ENCODE data around the gene PRRC2A. TPM values are rescaled to one million over a fixed set of nuclear protein-coding genes. Genes with fewer than 3 reads are reported as not detected.
A peak's percentile ranks its signal among the peaks of the same experiment; 100 is the strongest.

Gene PRRC2A
- total RNA-seq, 2 experiments from 2014 or later: 246 to 257 TPM

DNA sequence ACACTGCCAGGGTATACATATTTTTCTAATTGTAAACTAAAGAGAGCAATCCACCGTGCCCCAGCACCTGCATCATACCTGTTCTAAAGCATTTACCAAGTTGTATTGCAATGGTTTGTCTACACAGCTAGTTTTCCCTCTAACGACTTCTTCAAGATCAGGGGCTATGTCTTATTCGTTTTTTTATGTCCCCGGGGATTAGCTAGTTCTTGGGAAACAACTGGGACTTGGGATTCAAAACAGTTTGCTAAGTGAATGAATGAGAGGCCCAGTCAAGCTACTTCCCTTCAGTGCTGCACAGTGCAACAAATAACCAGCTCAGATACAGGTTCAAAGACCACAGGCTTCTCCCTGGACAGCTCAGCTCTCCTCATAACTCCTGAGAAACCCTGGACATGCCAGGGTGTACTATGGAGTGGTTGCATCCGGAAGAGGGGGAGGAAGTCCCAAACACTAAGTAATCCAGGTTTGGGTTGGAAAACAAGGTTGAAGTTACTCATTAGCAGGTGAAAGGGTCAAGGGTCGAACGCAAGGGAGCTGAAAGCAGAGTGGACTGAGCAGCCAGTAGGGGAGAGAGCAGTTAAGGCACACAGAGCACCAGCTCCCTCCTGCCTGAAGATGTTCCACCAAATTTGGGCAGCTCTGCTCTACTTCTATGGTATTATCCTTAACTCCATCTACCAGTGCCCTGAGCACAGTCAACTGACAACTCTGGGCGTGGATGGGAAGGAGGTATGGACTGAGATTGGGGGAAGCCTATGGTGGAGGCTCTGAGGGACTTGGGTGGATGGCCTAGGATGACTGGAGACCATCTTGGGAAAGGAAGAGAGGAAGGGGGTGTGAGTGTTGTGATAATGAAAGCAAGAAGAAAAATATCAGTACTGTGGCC, 35.1 kb downstream of the PRRC2A start, which contains the start of gene APOM:
Gene APOM (plus strand): TSS at position 546 of the 889 bp plus-strand sequence. CDS start 73 bp downstream, at position 619.
- no peaks in the 10 kb centered on the region for H3K27me3 Mint-ChIP-seq
- intact Hi-C loops (cut with micrococcal nuclease): no loop called here
- no peak for DNase-seq
- no peak within 1 kb of the TSS for H3K4me3 Mint-ChIP-seq
- ChIA-PET CTCF (interaction anchor here (1.2 to 1.4 kb wide), 2 partner anchors 74 to 110 kb away, joined by 3 to 4 read pairs; partner anchors contain the start of genes ATP6V1G2 and LTB), POLR2A (interaction anchor here (6.1 kb wide), 1 partner anchor 7 kb away, joined by 92 read pairs; the partner anchor contains the start of genes C6orf47, CSNK2B and GPANK1)
- peaks cover 41% of the 10 kb centered on the region for H3K36me3 Mint-ChIP-seq
- no peaks in the 10 kb centered on the region for H3K9me3 Mint-ChIP-seq
- H3K27ac Mint-ChIP-seq: peak within 1 kb of the TSS; percentile 39
- H3K4me1 Mint-ChIP-seq (ENCODE audit: low read depth): peaks cover 59% of the 10 kb centered on the region

DNA sequence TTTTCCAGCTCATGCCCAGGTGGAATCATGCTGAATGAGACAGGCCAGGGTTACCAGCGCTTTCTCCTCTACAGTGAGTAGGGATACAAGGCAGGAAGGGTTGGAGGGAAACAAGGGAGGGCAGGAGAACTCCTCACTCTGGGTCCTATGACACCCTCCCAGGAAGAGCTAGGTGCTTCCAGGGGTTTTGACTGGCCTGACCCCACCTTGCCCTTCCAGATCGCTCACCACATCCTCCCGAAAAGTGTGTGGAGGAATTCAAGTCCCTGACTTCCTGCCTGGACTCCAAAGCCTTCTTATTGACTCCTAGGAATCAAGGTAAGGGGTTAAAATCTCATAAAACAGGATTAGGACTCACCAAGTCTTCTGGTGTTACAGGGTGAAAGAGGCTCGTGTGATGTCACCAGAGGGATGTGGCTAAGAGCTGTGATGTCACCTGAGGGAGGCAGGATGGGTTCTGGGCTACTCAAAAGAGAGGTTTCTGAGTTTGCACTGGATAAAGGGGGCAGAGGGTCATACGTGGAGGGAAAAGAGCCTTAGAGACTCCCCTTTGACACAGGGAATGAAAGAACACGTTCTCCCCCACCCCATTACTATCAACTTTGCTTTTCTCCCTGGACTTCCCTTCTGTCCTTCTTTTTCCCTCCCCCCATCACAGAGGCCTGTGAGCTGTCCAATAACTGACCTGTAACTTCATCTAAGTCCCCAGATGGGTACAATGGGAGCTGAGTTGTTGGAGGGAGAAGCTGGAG, 37.1 kb downstream of the PRRC2A start:
- Mint-ChIP-seq H3K4me1 (ENCODE audit: low read depth) (peaks cover 65% of the 10 kb centered on the region), H3K36me3 (peaks cover 40% of the 10 kb centered on the region), H3K4me3 (peak overlapping the region; percentile 50), H3K27ac (peak overlapping the region; percentile 95), H3K27me3 (no peaks in the 10 kb centered on the region), H3K9me3 (no peaks in the 10 kb centered on the region)
- peak; percentile 60 for DNase-seq
- ChIA-PET POLR2A (interaction anchor here (0.8 to 1.4 kb wide), 3 partner anchors 82 to 170 kb away, joined by 3 to 5 read pairs (median 3); partner anchors contain the start of genes HSPA1B and MSH5), CTCF (interaction anchor here (1.2 kb wide), 1 partner anchor 112 kb away, joined by 3 read pairs; no protein-coding TSS in a partner anchor)
- intact Hi-C loops (cut with micrococcal nuclease): no loop called here

GRCh38 chr6:31658158-31658688, 37.7 kb downstream of the PRRC2A start:
- CTCF ChIA-PET: interaction anchor here (0.5 to 1.2 kb wide), 2 partner anchors 75 to 112 kb away, joined by 3 read pairs; no protein-coding TSS in a partner anchor
- Mint-ChIP-seq H3K4me3 (peak overlapping the region; percentile 96), H3K9me3 (no peaks in the 10 kb centered on the region), H3K4me1 (ENCODE audit: low read depth) (peaks cover 67% of the 10 kb centered on the region), H3K36me3 (peaks cover 41% of the 10 kb centered on the region), H3K27ac (peak overlapping the region; percentile 95), H3K27me3 (no peaks in the 10 kb centered on the region)
- intact Hi-C loops (cut with micrococcal nuclease): no loop called here
- POLR2A ChIA-PET: interaction anchor here (1.1 to 1.4 kb wide), 2 partner anchors 90 to 169 kb away, joined by 3 to 5 read pairs; partner anchors contain the start of gene HSPA1B
- no peak for DNase-seq

DNA sequence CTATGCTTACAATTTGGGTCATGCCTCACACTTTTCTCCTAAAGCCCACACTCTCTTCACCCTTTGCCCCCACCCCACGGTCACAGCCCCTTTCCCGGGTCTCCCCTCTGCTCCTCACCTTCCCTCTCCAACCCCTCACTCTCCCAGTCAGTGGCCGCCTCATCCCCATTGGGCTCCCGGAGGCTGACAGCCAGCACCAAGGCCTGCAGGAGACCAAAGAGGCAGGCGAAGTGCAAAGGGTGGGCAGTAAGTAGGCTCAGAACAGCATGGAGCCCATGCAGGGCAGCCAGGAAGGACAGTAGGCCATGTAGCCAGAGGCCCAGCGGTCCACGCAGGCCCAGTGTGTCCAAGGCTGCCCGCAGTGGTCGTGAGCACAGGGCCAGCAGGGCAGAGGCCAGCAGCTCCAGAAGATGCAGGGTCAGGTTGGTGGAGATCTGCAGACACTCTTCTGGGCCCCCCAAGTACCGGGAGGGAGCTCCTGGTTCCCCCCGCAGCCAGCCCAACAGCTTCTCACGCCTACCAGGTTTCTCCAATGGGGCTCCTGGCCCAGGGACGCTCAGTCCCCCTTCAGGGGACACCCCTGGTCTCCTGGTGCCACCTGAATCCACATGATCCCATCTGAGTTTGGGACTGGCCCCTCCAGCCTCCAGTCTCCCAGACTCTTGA, 38.6 kb downstream of the PRRC2A start:
- POLR2A ChIA-PET: interaction anchor here (0.6 to 1.4 kb wide), 2 partner anchors 117 to 538 kb away, joined by 3 to 6 read pairs; partner anchors contain the start of gene DDX39B
- peak overlapping the region; percentile 96 for H3K4me3 Mint-ChIP-seq
- no peak for DNase-seq
- peaks cover 72% of the 10 kb centered on the region for H3K4me1 Mint-ChIP-seq (ENCODE audit: low read depth)
- CTCF ChIA-PET: interaction anchor here (0.8 kb wide), 1 partner anchor 108 kb away, joined by 3 read pairs; no protein-coding TSS in a partner anchor
- intact Hi-C loops (cut with micrococcal nuclease): no loop called here
- peak overlapping the region; percentile 95 for H3K27ac Mint-ChIP-seq
- no peaks in the 10 kb centered on the region for H3K27me3 Mint-ChIP-seq
- no peaks in the 10 kb centered on the region for H3K9me3 Mint-ChIP-seq
- H3K36me3 Mint-ChIP-seq: peaks cover 50% of the 10 kb centered on the region

GRCh38 chr6:31659649-31660380, 39.3 kb downstream of the PRRC2A start:
- H3K9me3 Mint-ChIP-seq: no peaks in the 10 kb centered on the region
- peak overlapping the region; percentile 95 for H3K27ac Mint-ChIP-seq
- ChIA-PET CTCF (interaction anchor here (0.8 kb wide), 1 partner anchor 109 kb away, joined by 3 read pairs; no protein-coding TSS in a partner anchor), POLR2A (interaction anchor here (1.4 to 6.0 kb wide), 2 partner anchors 6 to 118 kb away, joined by 6 to 92 read pairs; partner anchors contain the start of genes APOM, BAG6 and DDX39B)
- H3K4me3 Mint-ChIP-seq: peak overlapping the region; percentile 96
- peak; percentile 58 for DNase-seq
- H3K27me3 Mint-ChIP-seq: no peaks in the 10 kb centered on the region
- peaks cover 57% of the 10 kb centered on the region for H3K36me3 Mint-ChIP-seq
- intact Hi-C loops (cut with micrococcal nuclease): loop anchor here (1.0 kb wide), 1 partner anchor 8 kb away; the partner anchor contains the start of gene BAG6
- peaks cover 73% of the 10 kb centered on the region for H3K4me1 Mint-ChIP-seq (ENCODE audit: low read depth)

DNA sequence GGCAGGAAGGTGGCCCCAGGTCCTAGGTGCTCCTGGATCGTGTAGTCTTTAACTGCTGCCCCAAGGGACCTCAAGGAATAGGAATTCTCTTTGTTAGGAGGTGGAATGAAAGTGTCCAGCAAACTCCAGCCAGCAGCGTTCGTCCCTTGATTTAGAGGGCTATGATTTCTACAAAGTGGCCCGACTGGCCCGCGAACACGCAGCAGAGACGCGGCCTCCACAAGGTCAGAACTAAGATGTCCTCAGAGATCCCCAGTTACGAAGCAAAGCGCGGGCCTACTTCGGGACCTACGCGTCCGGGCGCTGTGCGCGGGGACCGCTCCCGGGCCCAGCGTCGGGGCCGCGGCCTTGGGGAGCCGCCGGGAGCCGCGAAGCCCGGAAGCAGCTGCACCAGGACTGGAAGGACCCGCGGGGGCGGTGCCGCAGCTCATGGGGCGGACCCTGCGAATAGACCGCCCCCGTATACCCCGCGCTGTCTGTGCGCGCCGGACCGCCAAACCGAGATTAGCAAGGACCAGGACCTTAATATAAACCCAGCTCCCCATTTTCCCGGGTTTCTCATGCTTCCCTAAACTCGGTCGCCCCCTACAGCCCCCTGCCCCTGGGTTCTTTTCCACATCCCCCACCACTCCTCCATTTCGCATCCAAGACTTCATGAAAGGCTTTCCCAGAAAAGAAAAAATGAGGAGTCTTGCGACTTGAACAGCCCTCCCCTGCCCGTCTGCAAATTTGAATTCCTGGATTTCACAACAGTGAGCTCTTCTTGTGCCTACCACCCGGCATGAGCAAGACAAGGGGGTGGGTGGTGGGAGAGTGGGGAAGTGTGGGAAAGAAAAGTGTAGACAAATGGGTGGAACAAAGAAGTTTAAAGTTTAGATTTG, 40.1 kb downstream of the PRRC2A start, which contains the start of gene C6orf47:
Gene C6orf47 (minus strand): TSS at position 398 of the 881 bp plus-strand sequence. CDS start 831 bp downstream, outside the sequence.
- intact Hi-C loops (cut with micrococcal nuclease): loop anchor here (1.0 kb wide), 1 partner anchor 8 kb away; the partner anchor contains the start of gene BAG6
- H3K36me3 Mint-ChIP-seq: peaks cover 58% of the 10 kb centered on the region
- H3K27me3 Mint-ChIP-seq: no peaks in the 10 kb centered on the region
- H3K27ac Mint-ChIP-seq: peak within 1 kb of the TSS; percentile 95
- peaks cover 73% of the 10 kb centered on the region for H3K4me1 Mint-ChIP-seq (ENCODE audit: low read depth)
- DNase-seq: peak; percentile 80
- H3K4me3 Mint-ChIP-seq: peak within 1 kb of the TSS; percentile 96
- H3K9me3 Mint-ChIP-seq: no peaks in the 10 kb centered on the region
- POLR2A ChIA-PET: interaction anchor here (1.0 to 6.0 kb wide), 3 partner anchors 7 to 167 kb away, joined by 3 to 92 read pairs (median 5); partner anchors contain the start of genes APOM, BAG6, HSPA1B and PRRC2A
- CTCF ChIA-PET: interaction anchor here (1.6 kb wide), 1 partner anchor 8 kb away, joined by 10 read pairs; the partner anchor contains the start of gene BAG6

GRCh38 chr6:31661262-31662123, 41.0 kb downstream of the PRRC2A start:
- intact Hi-C loops (cut with micrococcal nuclease): no loop called here
- Mint-ChIP-seq H3K36me3 (peaks cover 57% of the 10 kb centered on the region), H3K27me3 (no peaks in the 10 kb centered on the region), H3K4me1 (ENCODE audit: low read depth) (peaks cover 70% of the 10 kb centered on the region), H3K4me3 (peak overlapping the region; percentile 96), H3K27ac (peak overlapping the region; percentile 95), H3K9me3 (no peaks in the 10 kb centered on the region)
- DNase-seq: no peak
- POLR2A ChIA-PET: interaction anchor here (1.0 to 6.0 kb wide), 3 partner anchors 8 to 166 kb away, joined by 3 to 92 read pairs (median 5); partner anchors contain the start of genes APOM, BAG6, HSPA1B and PRRC2A
- CTCF ChIA-PET: interaction anchor here (1.6 kb wide), 1 partner anchor 9 kb away, joined by 10 read pairs; the partner anchor contains the start of gene BAG6

GRCh38 chr6:31662124-31662723, 41.7 kb downstream of the PRRC2A start:
- no peaks in the 10 kb centered on the region for H3K9me3 Mint-ChIP-seq
- intact Hi-C loops (cut with micrococcal nuclease): no loop called here
- H3K27ac Mint-ChIP-seq: peak overlapping the region; percentile 28
- CTCF ChIA-PET: interaction anchor here (1.6 kb wide), 1 partner anchor 10 kb away, joined by 10 read pairs; the partner anchor contains the start of gene BAG6
- H3K4me3 Mint-ChIP-seq: peak overlapping the region; percentile 19
- H3K36me3 Mint-ChIP-seq: peaks cover 58% of the 10 kb centered on the region
- DNase-seq: no peak
- POLR2A ChIA-PET: interaction anchor here (1.0 to 6.0 kb wide), 5 partner anchors 8 to 165 kb away, joined by 3 to 92 read pairs (median 5); partner anchors contain the start of genes APOM, BAG6, HSPA1B and PRRC2A
- H3K27me3 Mint-ChIP-seq: no peaks in the 10 kb centered on the region
- H3K4me1 Mint-ChIP-seq (ENCODE audit: low read depth): peaks cover 70% of the 10 kb centered on the region

Measured in activated CD4-positive, alpha-beta memory T cell treated with anti-CD3 and anti-CD28 coated beads for 36 hours (primary cell).